ENCODE data around the gene LRRC38. TPM values are rescaled to one million over a fixed set of nuclear protein-coding genes. Genes with fewer than 3 reads are reported as not detected.

Gene LRRC38
- total RNA-seq, 1 experiment from 2014 or later = not detected

DNA sequence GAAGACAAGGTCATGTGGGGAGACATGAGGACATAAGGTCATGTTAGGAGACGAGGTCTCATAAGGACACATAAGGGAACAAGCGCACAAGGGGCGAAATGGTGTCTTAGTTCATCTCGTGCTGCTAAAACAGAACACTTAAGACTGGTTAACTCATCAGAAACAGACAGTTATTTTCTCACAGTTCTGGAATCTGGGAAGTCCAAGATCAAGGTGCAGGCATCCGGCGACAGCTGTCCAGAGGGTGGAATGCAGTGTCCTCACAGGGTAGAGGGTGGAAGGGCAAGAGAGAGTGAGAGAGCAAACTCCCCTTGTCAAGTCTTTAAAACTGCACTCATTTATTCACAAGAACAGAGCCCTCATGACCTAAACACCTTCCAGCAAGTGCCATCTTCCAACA is 35.2 kb upstream of the LRRC38 start:
- TF ChIP-seq, protein P1, sequence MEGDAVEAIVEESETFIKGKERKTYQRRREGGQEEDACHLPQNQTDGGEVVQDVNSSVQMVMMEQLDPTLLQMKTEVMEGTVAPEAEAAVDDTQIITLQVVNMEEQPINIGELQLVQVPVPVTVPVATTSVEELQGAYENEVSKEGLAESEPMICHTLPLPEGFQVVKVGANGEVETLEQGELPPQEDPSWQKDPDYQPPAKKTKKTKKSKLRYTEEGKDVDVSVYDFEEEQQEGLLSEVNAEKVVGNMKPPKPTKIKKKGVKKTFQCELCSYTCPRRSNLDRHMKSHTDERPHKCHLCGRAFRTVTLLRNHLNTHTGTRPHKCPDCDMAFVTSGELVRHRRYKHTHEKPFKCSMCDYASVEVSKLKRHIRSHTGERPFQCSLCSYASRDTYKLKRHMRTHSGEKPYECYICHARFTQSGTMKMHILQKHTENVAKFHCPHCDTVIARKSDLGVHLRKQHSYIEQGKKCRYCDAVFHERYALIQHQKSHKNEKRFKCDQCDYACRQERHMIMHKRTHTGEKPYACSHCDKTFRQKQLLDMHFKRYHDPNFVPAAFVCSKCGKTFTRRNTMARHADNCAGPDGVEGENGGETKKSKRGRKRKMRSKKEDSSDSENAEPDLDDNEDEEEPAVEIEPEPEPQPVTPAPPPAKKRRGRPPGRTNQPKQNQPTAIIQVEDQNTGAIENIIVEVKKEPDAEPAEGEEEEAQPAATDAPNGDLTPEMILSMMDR (conservative IDR thresholded peaks at IDR 0.05) = no peak
- TF ChIP-seq EZH2 (IDR thresholded peaks at IDR 0.05; ENCODE audit: low read depth) = no peak
- H3K4me2 ChIP-seq = no peak overlapping the region
- ChIA-PET POLR2A (ENCODE audit: unreplicated experiment) (no interaction called here), CTCF (no interaction called here)
- H3K27me3 ChIP-seq (ENCODE audit: insufficient read depth, low read depth) = no peaks in the 10 kb centered on the region
- no peak overlapping the region for H3K27ac ChIP-seq
- H2AFZ ChIP-seq = no peak overlapping the region
- no peaks in the 10 kb centered on the region for H3K9me2 ChIP-seq (ENCODE audit: insufficient read depth)
- H3K9me3 ChIP-seq (ENCODE audit: insufficient read depth, low read depth) = no peaks in the 10 kb centered on the region
- BruUV-seq (replicated peaks) = no TSS peak
- H3F3A ChIP-seq (ENCODE audit: insufficient read depth, low read depth) = no peaks in the 10 kb centered on the region
- no peaks in the 10 kb centered on the region for H4K20me1 ChIP-seq (ENCODE audit: insufficient read depth)
- DNase-seq = no peak
- intact Hi-C loops (cut with micrococcal nuclease; ENCODE audit: unreplicated experiment) = no loop called here
- no peaks in the 10 kb centered on the region for H3K79me2 ChIP-seq (ENCODE audit: low read depth)
- H3K4me1 ChIP-seq (replicated peaks; ENCODE audit: insufficient read depth) = no peaks in the 10 kb centered on the region
- H3K36me3 ChIP-seq (ENCODE audit: low read depth) = no peaks in the 10 kb centered on the region
- no peak overlapping the region for H3K4me3 ChIP-seq

GRCh38 chr1:13548281-13548680 is 34.5 kb upstream of the LRRC38 start:
- H3K4me1 ChIP-seq (replicated peaks; ENCODE audit: insufficient read depth) = no peaks in the 10 kb centered on the region
- H3K27ac ChIP-seq = no peak overlapping the region
- H2AFZ ChIP-seq = no peak overlapping the region
- H3F3A ChIP-seq (ENCODE audit: insufficient read depth, low read depth) = no peaks in the 10 kb centered on the region
- intact Hi-C loops (cut with micrococcal nuclease; ENCODE audit: unreplicated experiment) = no loop called here
- no peak for DNase-seq
- no peaks in the 10 kb centered on the region for H3K27me3 ChIP-seq (ENCODE audit: insufficient read depth, low read depth)
- no peaks in the 10 kb centered on the region for H3K36me3 ChIP-seq (ENCODE audit: low read depth)
- no peak for TF ChIP-seq EZH2 (IDR thresholded peaks at IDR 0.05; ENCODE audit: low read depth)
- TF ChIP-seq, protein P1 (conservative IDR thresholded peaks at IDR 0.05) = no peak
- H3K4me3 ChIP-seq = no peak overlapping the region
- ChIA-PET CTCF (no interaction called here), POLR2A (ENCODE audit: unreplicated experiment) (no interaction called here)
- no peaks in the 10 kb centered on the region for H3K79me2 ChIP-seq (ENCODE audit: low read depth)
- no peaks in the 10 kb centered on the region for H4K20me1 ChIP-seq (ENCODE audit: insufficient read depth)
- no peaks in the 10 kb centered on the region for H3K9me3 ChIP-seq (ENCODE audit: insufficient read depth, low read depth)
- no peaks in the 10 kb centered on the region for H3K9me2 ChIP-seq (ENCODE audit: insufficient read depth)
- BruUV-seq (replicated peaks) = no TSS peak
- H3K4me2 ChIP-seq = no peak overlapping the region

DNA sequence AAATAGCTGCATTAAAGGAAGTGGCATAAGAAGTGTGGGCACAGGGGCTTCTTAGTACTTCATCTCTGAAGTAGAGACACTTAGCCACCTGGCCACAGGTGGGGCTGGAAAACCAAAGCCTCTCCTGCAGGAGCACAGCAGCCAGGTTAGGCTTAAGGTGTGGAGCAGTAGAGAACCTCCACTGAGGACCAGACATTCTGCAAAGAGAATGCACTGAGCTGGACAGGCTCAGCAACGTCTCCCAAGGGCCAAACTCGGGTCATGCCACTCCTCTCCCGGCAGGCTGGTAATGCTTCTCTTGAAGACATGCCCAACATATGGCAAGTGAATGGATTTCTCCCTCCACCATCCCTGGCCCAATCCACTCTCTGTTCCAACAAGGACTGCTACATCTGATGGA is 33.0 kb upstream of the LRRC38 start:
- H3K9me3 ChIP-seq (ENCODE audit: insufficient read depth, low read depth) = no peaks in the 10 kb centered on the region
- H3K27me3 ChIP-seq (ENCODE audit: insufficient read depth, low read depth) = peaks cover 3% of the 10 kb centered on the region; the same call in 1 of the 2 replicates
- ChIA-PET POLR2A (ENCODE audit: unreplicated experiment) (no interaction called here), CTCF (no interaction called here)
- intact Hi-C loops (cut with micrococcal nuclease; ENCODE audit: unreplicated experiment) = no loop called here
- no TSS peak for BruUV-seq (replicated peaks)
- no peaks in the 10 kb centered on the region for H3K9me2 ChIP-seq (ENCODE audit: insufficient read depth)
- no peaks in the 10 kb centered on the region for H4K20me1 ChIP-seq (ENCODE audit: insufficient read depth)
- DNase-seq = no peak
- H3F3A ChIP-seq (ENCODE audit: insufficient read depth, low read depth) = no peaks in the 10 kb centered on the region
- no peak overlapping the region for H3K4me2 ChIP-seq
- no peaks in the 10 kb centered on the region for H3K36me3 ChIP-seq (ENCODE audit: low read depth)
- no peaks in the 10 kb centered on the region for H3K79me2 ChIP-seq (ENCODE audit: low read depth)
- H3K4me1 ChIP-seq (replicated peaks; ENCODE audit: insufficient read depth) = no peaks in the 10 kb centered on the region
- H3K4me3 ChIP-seq = no peak overlapping the region
- H2AFZ ChIP-seq = no peak overlapping the region
- H3K27ac ChIP-seq = no peak overlapping the region
- TF ChIP-seq, protein P1 (conservative IDR thresholded peaks at IDR 0.05) = no peak
- TF ChIP-seq EZH2 (IDR thresholded peaks at IDR 0.05; ENCODE audit: low read depth) = no peak

Data from PC-9 (cell line).